ENCODE measurements around the gene SHROOM4. TPM values are rescaled to one million over a fixed set of nuclear protein-coding genes. Genes with fewer than 3 reads are reported as not detected.

The SHROOM4 gene
- total and polyA plus RNA-seq, 4 donors: 0.62 to 2.3 (median 0.93) TPM

- Histone ChIP-seq H3K27ac (ENCODE audit: low read depth in 1 of 2, low read length in 2 of 2) (no peak overlapping the region), H3K9ac (ENCODE audit: low read depth in 1 of 2, low read length in 2 of 2) (no peak overlapping the region), H3K36me3 (ENCODE audit: control insufficient read depth in 4 of 4, insufficient read depth in 3 of 4, low read depth in 1 of 4, low read length in 3 of 4) (no peaks in the 10 kb centered on the region), H3K27me3 (ENCODE audit: control insufficient read depth in 4 of 4, insufficient read depth in 4 of 4, low read length in 3 of 4) (no peaks in the 10 kb centered on the region), H3K9me3 (ENCODE audit: control insufficient read depth in 4 of 4, low read length in 3 of 4) (no peaks in the 10 kb centered on the region), H3K4me3 (ENCODE audit: low read depth in 1 of 3, low read length in 3 of 3) (no peak overlapping the region), H3K4me1 (ENCODE audit: control insufficient read depth in 4 of 4, insufficient read depth in 4 of 4, low read length in 3 of 4) (no peaks in the 10 kb centered on the region)
- 96% methylated on average over 5 of the region's 5 CpGs for WGBS
- DNase-seq (ENCODE audit: low spot score): no peak
- no peak for TF ChIP-seq ATF3 (IDR thresholded peaks at IDR 0.05)
- TF ChIP-seq FOXA2 (IDR thresholded peaks at IDR 0.05): no peak
Observed at GRCh38 chrX:50769389-50770063, 44.5 kb downstream of the SHROOM4 start.

GRCh38 chrX:50768801-50769200, 45.2 kb downstream of the SHROOM4 start:
- no peak overlapping the region for H3K4me3 ChIP-seq (ENCODE audit: low read depth in 1 of 3, low read length in 3 of 3)
- no peak for DNase-seq (ENCODE audit: low spot score)
- WGBS: 84% methylated on average over 1 of the region's 1 CpG
- no peaks in the 10 kb centered on the region for H3K27me3 ChIP-seq (ENCODE audit: control insufficient read depth in 4 of 4, insufficient read depth in 4 of 4, low read length in 3 of 4)
- no peaks in the 10 kb centered on the region for H3K9me3 ChIP-seq (ENCODE audit: control insufficient read depth in 4 of 4, low read length in 3 of 4)
- no peaks in the 10 kb centered on the region for H3K36me3 ChIP-seq (ENCODE audit: control insufficient read depth in 4 of 4, insufficient read depth in 3 of 4, low read depth in 1 of 4, low read length in 3 of 4)
- H3K4me1 ChIP-seq (ENCODE audit: control insufficient read depth in 4 of 4, insufficient read depth in 4 of 4, low read length in 3 of 4): no peaks in the 10 kb centered on the region
- TF ChIP-seq RAD21 (IDR thresholded peaks at IDR 0.05): no peak
- no peak for TF ChIP-seq ATF3 (IDR thresholded peaks at IDR 0.05)
- TF ChIP-seq CTCF (IDR thresholded peaks at IDR 0.05; ENCODE audit: low read depth, low read length, missing input control): no peak
- TF ChIP-seq HNF4A (conservative IDR thresholded peaks at IDR 0.05): no peak
- no peak for TF ChIP-seq GABPA (IDR thresholded peaks at IDR 0.05 in 1 of 2, conservative IDR thresholded peaks at IDR 0.05 in 1 of 2)
- TF ChIP-seq EGR1 (IDR thresholded peaks at IDR 0.05; ENCODE audit: low read depth in 2 of 2): no peak
- no peak for TF ChIP-seq YY1 (IDR thresholded peaks at IDR 0.05)
- no peak for TF ChIP-seq MAX (IDR thresholded peaks at IDR 0.05)
- no peak for TF ChIP-seq JUND (IDR thresholded peaks at IDR 0.05)
- no peak for TF ChIP-seq FOXA1 (IDR thresholded peaks at IDR 0.05)
- no peak for TF ChIP-seq REST (IDR thresholded peaks at IDR 0.05)
- TF ChIP-seq RXRA (IDR thresholded peaks at IDR 0.05): no peak
- no peak overlapping the region for H3K9ac ChIP-seq (ENCODE audit: low read depth in 1 of 2, low read length in 2 of 2)
- no peak overlapping the region for H3K27ac ChIP-seq (ENCODE audit: low read depth in 1 of 2, low read length in 2 of 2)

All from liver (tissue), 9 donors.